Astrocyte (in vitro differentiated cells and primary cell): ENCODE results near the gene ZNF154. TPM values are rescaled to one million over a fixed set of nuclear protein-coding genes. Genes with fewer than 3 reads are reported as not detected.

Experiments
- DNase-seq: peaks from one replicate; pipeline ENCODE4 v3.0.0-alpha.2; 2010; ENCODE audit warnings: low read depth
- FAIRE-seq: peaks from 2 replicates; lab custom pipeline; 2011; peaks lifted over from hg19 to GRCh38; lab: Jason Lieb, UNC
- H2AFZ ChIP-seq: 2 replicates; pipeline ENCODE4 v1.6.0; 2012; ENCODE audit warnings: low read depth, low read length, inconsistent platforms
- H3K27ac ChIP-seq: 2 replicates; pipeline ENCODE4 v1.5.1; 2011; ENCODE audit warnings: low read depth, low read length, inconsistent platforms
- H3K27me3 ChIP-seq: 2 replicates; pipeline ENCODE4 v1.6.0; 2011; ENCODE audit warnings: low read length, inconsistent platforms; ENCODE audit not compliant: insufficient read depth
- H3K36me3 ChIP-seq: 2 replicates; pipeline ENCODE4 v1.5.1; 2011; ENCODE audit warnings: low read length, inconsistent platforms; ENCODE audit not compliant: insufficient read depth
- H3K4me1 ChIP-seq: 2 replicates; pipeline ENCODE4 v1.5.1; 2011; ENCODE audit warnings: low read length, inconsistent platforms; ENCODE audit not compliant: insufficient read depth
- H3K4me2 ChIP-seq: 2 replicates; pipeline ENCODE4 v1.6.0; 2012; ENCODE audit warnings: low read length, inconsistent platforms
- H3K4me3 ChIP-seq: 2 replicates; pipeline ENCODE4 v1.5.1; 2011; ENCODE audit warnings: low read depth, mild to moderate bottlenecking, low read length, inconsistent platforms; ENCODE audit not compliant: insufficient read depth
- H3K79me2 ChIP-seq: 2 replicates; pipeline ENCODE4 v1.6.0; 2012; ENCODE audit warnings: mild to moderate bottlenecking, low read length, inconsistent platforms; ENCODE audit not compliant: insufficient read depth
- H3K9ac ChIP-seq: 2 replicates; pipeline ENCODE4 v1.6.0; 2012; ENCODE audit warnings: mild to moderate bottlenecking, low read length, inconsistent platforms
- H3K9me3 ChIP-seq: 2 replicates; pipeline ENCODE4 v1.5.1; 2012; ENCODE audit warnings: low read depth, mild to moderate bottlenecking, low read length, inconsistent platforms; ENCODE audit not compliant: insufficient read depth
- H4K20me1 ChIP-seq: 2 replicates; pipeline ENCODE4 v1.6.0; 2012; ENCODE audit warnings: low read length, inconsistent platforms; ENCODE audit not compliant: insufficient read depth
- H3K27ac Mint-ChIP-seq: one replicate; pipeline ENCODE4 v1.8.0; 2021; ENCODE audit warnings: mild to moderate bottlenecking, mixed read lengths; ENCODE audit not compliant: unreplicated experiment
- H3K27me3 Mint-ChIP-seq: one replicate; pipeline ENCODE4 v1.8.0; 2021; ENCODE audit warnings: low read depth, mixed read lengths; ENCODE audit not compliant: unreplicated experiment
- H3K36me3 Mint-ChIP-seq: one replicate; pipeline ENCODE4 v1.8.0; 2021; ENCODE audit warnings: low read depth, mixed read lengths; ENCODE audit not compliant: unreplicated experiment
- H3K4me1 Mint-ChIP-seq: one replicate; pipeline ENCODE4 v1.8.0; 2021; ENCODE audit warnings: low read depth, mixed read lengths; ENCODE audit not compliant: unreplicated experiment
- H3K4me3 Mint-ChIP-seq: one replicate; pipeline ENCODE4 v1.8.0; 2021; ENCODE audit warnings: mild to moderate bottlenecking, moderate library complexity, mixed read lengths; ENCODE audit not compliant: unreplicated experiment
- H3K9me3 Mint-ChIP-seq: one replicate; pipeline ENCODE4 v1.8.0; 2021; ENCODE audit warnings: mild to moderate bottlenecking, mixed read lengths; ENCODE audit not compliant: unreplicated experiment
- CTCF ChIP-seq: IDR thresholded peaks from 2 replicates; pipeline ENCODE4 v1.5.1; 2011; ENCODE audit warnings: low read depth, mild to moderate bottlenecking, inconsistent platforms, low read length, moderate library complexity; ENCODE audit not compliant: insufficient read depth
- EZH2 ChIP-seq: IDR thresholded peaks from 2 replicates; pipeline ENCODE4 v1.6.1; 2012; ENCODE audit warnings: mild to moderate bottlenecking, low read length, inconsistent platforms; ENCODE audit not compliant: insufficient read depth
- total RNA-seq: library from RNA; stranded (reverse); gene quantifications from 2 replicates; pipeline ENCODE4 v1.2.1, GENCODE V29; 2021

The ZNF154 gene
- total RNA-seq, 1 donor from 2014 or later = 12.7 TPM

DNA sequence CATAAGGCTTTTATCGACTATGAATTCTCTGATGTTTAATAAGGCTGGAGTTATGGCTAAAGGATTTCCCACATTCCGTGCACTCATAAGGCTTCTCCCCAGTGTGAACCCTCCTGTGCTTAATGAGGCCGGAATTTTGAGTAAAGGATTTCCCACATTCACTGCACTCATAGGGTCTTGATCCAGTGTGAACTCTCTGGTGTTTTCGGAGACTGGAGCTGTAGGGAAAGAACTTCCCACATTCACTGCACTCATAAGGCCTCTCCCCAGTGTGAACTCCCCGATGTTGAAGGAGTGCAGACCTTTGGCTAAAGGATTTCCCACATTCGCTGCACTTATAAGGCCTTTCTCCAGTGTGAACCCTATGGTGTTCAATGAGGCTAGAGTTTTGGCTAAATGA is 7.4 kb downstream of the ZNF154 start:
- Mint-ChIP-seq H3K27me3 (no peaks in the 10 kb centered on the region), H3K9me3 (peaks cover 15% of the 10 kb centered on the region), H3K27ac (no peak overlapping the region), H3K36me3 (peaks cover 54% of the 10 kb centered on the region), H3K4me1 (no peaks in the 10 kb centered on the region), H3K4me3 (no peak overlapping the region)
- H3K9ac ChIP-seq = no peak overlapping the region
- DNase-seq (no peak), FAIRE-seq (no peak)
- no peaks in the 10 kb centered on the region for H3K27me3 ChIP-seq
- H2AFZ ChIP-seq = no peak overlapping the region
- peaks cover 53% of the 10 kb centered on the region for H3K9me3 ChIP-seq
- peaks cover 47% of the 10 kb centered on the region for H3K36me3 ChIP-seq
- H3K4me1 ChIP-seq = no peaks in the 10 kb centered on the region
- no peak overlapping the region for H3K27ac ChIP-seq
- no peak overlapping the region for H3K4me3 ChIP-seq
- H3K79me2 ChIP-seq = peaks cover 47% of the 10 kb centered on the region
- TF ChIP-seq CTCF = no peak
- no peak for TF ChIP-seq EZH2
- H4K20me1 ChIP-seq = peaks cover 17% of the 10 kb centered on the region
- no peak overlapping the region for H3K4me2 ChIP-seq

- H3K4me1 ChIP-seq = no peaks in the 10 kb centered on the region
- H4K20me1 ChIP-seq = no peaks in the 10 kb centered on the region
- peaks cover 61% of the 10 kb centered on the region for H3K36me3 Mint-ChIP-seq
- peaks cover 27% of the 10 kb centered on the region for H3K36me3 ChIP-seq
- no peak overlapping the region for H3K9ac ChIP-seq
- H3K27me3 Mint-ChIP-seq = no peaks in the 10 kb centered on the region
- TF ChIP-seq EZH2 (no peak), CTCF (no peak)
- peaks cover 37% of the 10 kb centered on the region for H3K9me3 Mint-ChIP-seq
- peaks cover 64% of the 10 kb centered on the region for H3K79me2 ChIP-seq
- no peak overlapping the region for H3K27ac Mint-ChIP-seq
- H3K9me3 ChIP-seq = peaks cover 58% of the 10 kb centered on the region
- H3K27ac ChIP-seq = no peak overlapping the region
- no peak overlapping the region for H3K4me3 ChIP-seq
- no peak overlapping the region for H3K4me3 Mint-ChIP-seq
- no peaks in the 10 kb centered on the region for H3K4me1 Mint-ChIP-seq
- DNase-seq (no peak), FAIRE-seq (no peak)
- no peak overlapping the region for H2AFZ ChIP-seq
- H3K27me3 ChIP-seq = no peaks in the 10 kb centered on the region
- H3K4me2 ChIP-seq = no peak overlapping the region
Measured at GRCh38 chr19:57689750-57690149, 19.3 kb downstream of the ZNF154 start.

- Histone ChIP-seq H2AFZ (no peak overlapping the region), H4K20me1 (no peaks in the 10 kb centered on the region), H3K4me3 (no peak overlapping the region), H3K27ac (no peak overlapping the region), H3K36me3 (peaks cover 27% of the 10 kb centered on the region), H3K9ac (no peak overlapping the region), H3K4me2 (no peak overlapping the region), H3K9me3 (peaks cover 66% of the 10 kb centered on the region), H3K79me2 (peaks cover 76% of the 10 kb centered on the region), H3K27me3 (no peaks in the 10 kb centered on the region), H3K4me1 (no peaks in the 10 kb centered on the region)
- H3K4me1 Mint-ChIP-seq = peaks cover 7% of the 10 kb centered on the region
- H3K9me3 Mint-ChIP-seq = peaks cover 43% of the 10 kb centered on the region
- no peaks in the 10 kb centered on the region for H3K27me3 Mint-ChIP-seq
- TF ChIP-seq EZH2 (no peak), CTCF (no peak)
- DNase-seq = no peak
- no peak overlapping the region for H3K27ac Mint-ChIP-seq
- no peak for FAIRE-seq
- no peak overlapping the region for H3K4me3 Mint-ChIP-seq
- peaks cover 66% of the 10 kb centered on the region for H3K36me3 Mint-ChIP-seq
Measured at GRCh38 chr19:57688011-57688763, 20.8 kb downstream of the ZNF154 start.
